Germinal center (tissue), 1 donor: ENCODE data around the gene OXTR.

Experiments
- DNase-seq: peaks from one replicate; pipeline ENCODE4 v3.0.0; 2012; ENCODE audit warnings: mixed read lengths, low spot score

Gene OXTR

GRCh38 chr3:8767256-8767666 is 2.2 kb downstream of the OXTR start:
- no peak for DNase-seq

- DNase-seq = no peak
These were observed 3.3 kb downstream of the OXTR start for GRCh38 chr3:8766148-8766547.

- DNase-seq = no peak
These were observed 3.9 kb downstream of the OXTR start for GRCh38 chr3:8765528-8765927.

- no peak for DNase-seq
These were observed 4.9 kb downstream of the OXTR start for GRCh38 chr3:8764528-8764927.

GRCh38 chr3:8762607-8763377 is 6.6 kb downstream of the OXTR start:
- DNase-seq = no peak

- DNase-seq = no peak
These were observed 7.5 kb downstream of the OXTR start for GRCh38 chr3:8761866-8762265.

- DNase-seq = no peak
These were observed 8.9 kb downstream of the OXTR start for GRCh38 chr3:8760506-8760905.

GRCh38 chr3:8760091-8760490 is 9.3 kb downstream of the OXTR start:
- DNase-seq = no peak

GRCh38 chr3:8759038-8759707 is 10.2 kb downstream of the OXTR start:
- DNase-seq = no peak

- no peak for DNase-seq
These were observed 11.6 kb downstream of the OXTR start for GRCh38 chr3:8757551-8758518.

- DNase-seq = no peak
These were observed 12.7 kb downstream of the OXTR start for GRCh38 chr3:8756671-8757070.

- DNase-seq = no peak
These were observed 13.7 kb downstream of the OXTR start for GRCh38 chr3:8755564-8756237.

GRCh38 chr3:8755097-8755496 is 14.3 kb downstream of the OXTR start:
- DNase-seq = no peak

GRCh38 chr3:8752832-8753231 is 16.6 kb downstream of the OXTR start:
- DNase-seq = no peak

- DNase-seq = no peak
These were observed 20.1 kb downstream of the OXTR start for GRCh38 chr3:8749316-8749715.

GRCh38 chr3:8746780-8747345 is 22.6 kb downstream of the OXTR start:
- DNase-seq = no peak

- DNase-seq = no peak
These were observed 23.6 kb downstream of the OXTR start for GRCh38 chr3:8745619-8746370.

GRCh38 chr3:8743911-8744310 is 25.5 kb downstream of the OXTR start:
- DNase-seq = no peak

- no peak for DNase-seq
These were observed 26.3 kb downstream of the OXTR start for GRCh38 chr3:8743021-8743601.

- DNase-seq = no peak
These were observed 27.7 kb downstream of the OXTR start for GRCh38 chr3:8741581-8742261.
